Uterus (tissue), 2 donors: Measurements from ENCODE around the gene SNAPC4.

Experiments used
- CTCF ChIP-seq, 4 experiments: fragments of 200-600 bp in 2 of 4; fragments of 450-650 bp in 2 of 4; sonication (generic) in 2 of 4; IDR thresholded peaks; one replicate each; pipeline ENCODE4 v1.5.1; 2016 to 2019; ENCODE audit warnings: antibody characterized with exemption in 4 of 4, mild to moderate bottlenecking in 2 of 4, moderate library complexity in 1 of 4
- POLR2A ChIP-seq, 2 donors: fragments of 450-650 bp; IDR thresholded peaks; one replicate each; pipeline ENCODE4 v1.6.1; 2016; ENCODE audit warnings: antibody characterized with exemption in 2 of 2, mild to moderate bottlenecking in 1 of 2, moderate library complexity in 1 of 2

GRCh38 chr9:136394312-136395019, 5.5 kb downstream of the SNAPC4 start:
- TF ChIP-seq CTCF (IDR thresholded peaks at IDR 0.05): no peak
- no peak for TF ChIP-seq POLR2A (IDR thresholded peaks at IDR 0.05)
